Gastroesophageal sphincter (tissue), 4 donors: ENCODE data around the gene TPCN1. TPM values are rescaled to one million over a fixed set of nuclear protein-coding genes. Genes with fewer than 3 reads are reported as not detected.

Experiments
- ATAC-seq: fragments of 150-250 bp; one replicate; pipeline ENCODE4 v1.9.1; 2016; ENCODE audit warnings: mild to moderate bottlenecking, moderate library complexity
- H3K27ac ChIP-seq, 4 donors: fragments of 200-600 bp; sonication (generic) in 3 of 4; 1 replicate in 3 of 4; 2 replicates in 1 of 4; pipeline ENCODE4 v1.5.1; 2016 to 2019
- H3K27me3 ChIP-seq: fragments of 200-600 bp; sonication (generic); one replicate; pipeline ENCODE4 v1.5.1; 2019
- H3K36me3 ChIP-seq, 2 donors: fragments of 200-600 bp; sonication (generic); one replicate each; pipeline ENCODE4 v1.5.1; 2019; ENCODE audit warnings: control low read depth in 1 of 2
- H3K4me1 ChIP-seq, 3 donors: fragments of 200-600 bp; sonication (generic); 1 replicate in 2 of 3; 2 replicates in 1 of 3; pipeline ENCODE4 v1.5.1; 2016 to 2019; ENCODE audit warnings: control low read depth in 2 of 3
- H3K4me3 ChIP-seq, 2 donors: fragments of 200-600 bp; sonication (generic); one replicate each; pipeline ENCODE4 v1.5.1; 2019; ENCODE audit warnings: mild to moderate bottlenecking in 1 of 2, moderate library complexity in 1 of 2
- H3K9me3 ChIP-seq, 3 donors: fragments of 200-600 bp; sonication (generic); one replicate each; pipeline ENCODE4 v1.5.1; 2017 to 2019; ENCODE audit warnings: control low read depth in 2 of 3
- CTCF ChIP-seq, 4 experiments: fragments of 200-600 bp in 2 of 4; fragments of 450-650 bp in 2 of 4; sonication (generic) in 1 of 4; IDR thresholded peaks; one replicate each; pipeline ENCODE4 v1.5.1; 2017 to 2019; ENCODE audit warnings: antibody characterized with exemption in 4 of 4, mild to moderate bottlenecking in 2 of 4, moderate library complexity in 2 of 4
- EP300 ChIP-seq: sonication (generic); formaldehyde crosslinking; IDR thresholded peaks from one replicate; pipeline ENCODE4 v1.6.1; 2017; ENCODE audit warnings: antibody characterized with exemption, mild to moderate bottlenecking
- POLR2A ChIP-seq, 2 donors: fragments of 450-650 bp; IDR thresholded peaks; one replicate each; pipeline ENCODE4 v1.6.1; 2017; ENCODE audit warnings: antibody characterized with exemption in 2 of 2, mild to moderate bottlenecking in 2 of 2, moderate library complexity in 1 of 2
- POLR2AphosphoS5 ChIP-seq: sonication (generic); formaldehyde crosslinking; IDR thresholded peaks from one replicate; pipeline ENCODE4 v1.6.1; 2017; ENCODE audit warnings: antibody characterized with exemption
- WGBS, 2 donors: methylation state at CpG; one replicate each; pipeline ENCODE4 v1.1.5; 2018; ENCODE audit warnings: low coverage in 1 of 2; 5-methylcytosine and 5-hydroxymethylcytosine counted together
- total RNA-seq, 4 donors: library from RNA; depleted of rRNA; stranded (reverse); fragments of >200 nt; gene quantifications; one replicate each; pipeline ENCODE4 v1.1.0, GENCODE V29; 2016

Gene TPCN1
- total RNA-seq, 4 donors from 2014 or later, result 24.0 to 47.0 (median 37.3) TPM

GRCh38 chr12:113305281-113305856, 84.1 kb downstream of the TPCN1 start:
- Histone ChIP-seq H3K4me3 (no peak overlapping the region), H3K27ac (no peak overlapping the region), H3K36me3 (peaks cover 0 to 91% of the 10 kb centered on the region in 2 donors), H3K9me3 (no peaks in the 10 kb centered on the region), H3K27me3 (no peaks in the 10 kb centered on the region), H3K4me1 (no peaks in the 10 kb centered on the region)
- TF ChIP-seq POLR2A (IDR thresholded peaks at IDR 0.05) (no peak), CTCF (IDR thresholded peaks at IDR 0.05) (no peak), EP300 (no peak), POLR2AphosphoS5 (no peak)
- no peak for ATAC-seq
- 91 to 100% methylated on average over 3 to 10 of the region's 11 CpGs for WGBS, 2 donors

GRCh38 chr12:113306382-113306781, 85.1 kb downstream of the TPCN1 start:
- no peak for TF ChIP-seq POLR2AphosphoS5
- TF ChIP-seq EP300, result no peak
- TF ChIP-seq CTCF (IDR thresholded peaks at IDR 0.05), result no peak
- no peak for TF ChIP-seq POLR2A (IDR thresholded peaks at IDR 0.05)
- no peak overlapping the region for H3K4me3 ChIP-seq
- H3K36me3 ChIP-seq, result peaks cover 0 to 97% of the 10 kb centered on the region in 2 donors
- H3K9me3 ChIP-seq, result no peaks in the 10 kb centered on the region
- H3K27ac ChIP-seq, result no peak overlapping the region
- WGBS, 2 donors, result 80% methylated on average over 5 of the region's 11 CpGs; no CpG with 5 or more reads in 1 of the 2 donors
- no peak for ATAC-seq
- H3K4me1 ChIP-seq, result no peaks in the 10 kb centered on the region
- H3K27me3 ChIP-seq, result no peaks in the 10 kb centered on the region

- H3K27ac ChIP-seq, result no peak overlapping the region
- no peaks in the 10 kb centered on the region for H3K9me3 ChIP-seq
- peaks cover 0 to 4% (median 0%) of the 10 kb centered on the region in 3 donors for H3K4me1 ChIP-seq
- H3K4me3 ChIP-seq, result no peak overlapping the region
- 86 to 100% methylated on average over 1 of the region's 1 CpG for WGBS, 2 donors
- ATAC-seq, result no peak
- TF ChIP-seq POLR2A (IDR thresholded peaks at IDR 0.05), result no peak
- no peak for TF ChIP-seq EP300
- TF ChIP-seq POLR2AphosphoS5, result no peak
- TF ChIP-seq CTCF (IDR thresholded peaks at IDR 0.05), result no peak
- H3K27me3 ChIP-seq, result no peaks in the 10 kb centered on the region
- peaks cover 0 to 98% of the 10 kb centered on the region in 2 donors for H3K36me3 ChIP-seq
Measured at GRCh38 chr12:113310489-113310888, 89.2 kb downstream of the TPCN1 start.

- H3K27me3 ChIP-seq, result no peaks in the 10 kb centered on the region
- peaks cover 0 to 4% (median 0%) of the 10 kb centered on the region in 3 donors for H3K4me1 ChIP-seq
- peak overlapping the region in 1 of 4 donors; percentile 5 for H3K27ac ChIP-seq
- no peak for TF ChIP-seq POLR2A (IDR thresholded peaks at IDR 0.05)
- no peak for TF ChIP-seq CTCF (IDR thresholded peaks at IDR 0.05)
- no peak for TF ChIP-seq EP300
- 37 to 54% methylated on average over 3 to 4 of the region's 7 CpGs for WGBS, 2 donors
- ATAC-seq, result no peak
- peaks cover 0 to 100% of the 10 kb centered on the region in 2 donors for H3K36me3 ChIP-seq
- no peak overlapping the region for H3K4me3 ChIP-seq
- H3K9me3 ChIP-seq, result no peaks in the 10 kb centered on the region
Measured at GRCh38 chr12:113314121-113314529, 92.9 kb downstream of the TPCN1 start.

GRCh38 chr12:113315358-113315757, 94.1 kb downstream of the TPCN1 start:
- WGBS, 2 donors, result 72 to 100% methylated on average over 1 to 4 of the region's 9 CpGs
- H3K27ac ChIP-seq, result peak overlapping the region in 2 of 4 donors; percentile 14 to 25

More at GRCh38 chr12:113315358-113315757, 94.1 kb downstream of the TPCN1 start:
- no peak overlapping the region for H3K4me3 ChIP-seq
- H3K4me1 ChIP-seq, result peaks cover 0 to 4% (median 0%) of the 10 kb centered on the region in 3 donors
- H3K9me3 ChIP-seq, result no peaks in the 10 kb centered on the region
- no peaks in the 10 kb centered on the region for H3K27me3 ChIP-seq
- peak; percentile 29 for ATAC-seq
- TF ChIP-seq EP300 (no peak), CTCF (IDR thresholded peaks at IDR 0.05) (no peak), POLR2AphosphoS5 (no peak), POLR2A (IDR thresholded peaks at IDR 0.05) (no peak)
- H3K36me3 ChIP-seq, result peaks cover 0 to 100% of the 10 kb centered on the region in 2 donors
